SK-MEL-5 (cell line): Measurements from ENCODE around the gene KANSL1. TPM values are rescaled to one million over a fixed set of nuclear protein-coding genes. Genes with fewer than 3 reads are reported as not detected.
"Not testable (repeated sequence)": the region's sequence is repeated elsewhere in the genome, so short reads cannot be mapped to it uniquely, and the experiment has no call there.

Experiments used
- DNase-seq: peaks from one replicate; pipeline ENCODE4 v3.0.0-alpha.2; 2016; ENCODE audit warnings: low read depth, low spot score
- in situ Hi-C: cut with HindIII; loops from 2 replicates; pipeline ENCODE4 v1.10.0; 2016; ENCODE audit warnings: low sequenced_read_pairs, high pct_unique_total_duplicates, low pct_unique_long_range_greater_than_20kb
- total RNA-seq: library from RNA; depleted of rRNA; stranded (reverse); fragments of >200 nt; shearing (Covaris generic); gene quantifications from 2 replicates; pipeline ENCODE4 v1.2.3, GENCODE V29; 2014

KANSL1 gene
- total RNA-seq, 1 experiment from 2014 or later = 34.7 TPM

DNA sequence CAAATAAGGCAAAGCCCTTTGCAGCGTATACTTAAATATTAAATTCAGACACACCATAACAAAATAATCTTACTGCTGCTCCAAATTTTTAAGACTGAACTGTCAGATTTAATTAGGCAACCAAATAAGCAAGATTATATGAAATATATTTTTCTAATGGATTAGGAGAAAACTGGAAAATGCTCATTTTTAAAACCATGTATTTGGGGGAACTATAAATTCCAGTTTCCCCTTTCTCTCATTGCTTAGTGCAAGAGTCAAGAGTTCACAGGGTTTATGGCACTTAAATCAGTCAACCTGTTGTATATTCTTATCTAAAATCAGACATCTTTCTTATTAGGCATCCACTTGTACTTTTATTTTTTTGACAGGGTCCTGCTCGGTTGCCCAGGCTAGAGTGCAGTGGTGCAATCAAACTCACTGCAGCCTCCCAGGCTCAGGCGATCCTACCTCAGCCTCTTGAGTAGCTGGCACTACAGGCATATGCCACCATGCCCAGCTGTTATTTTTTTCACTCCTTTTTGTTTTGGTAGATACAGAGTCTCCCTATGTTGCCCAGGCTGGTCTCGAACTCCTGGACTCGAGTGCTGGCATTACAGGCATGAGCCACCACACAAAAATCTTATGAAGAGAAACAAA, 2.1 kb upstream of the KANSL1 start:
- no peak for DNase-seq
- in situ Hi-C loops = no loop called here

- peak; percentile 71 for DNase-seq
Measured at GRCh38 chr17:46194393-46195216, 1.4 kb upstream of the KANSL1 start.

GRCh38 chr17:46193626-46194392, 580 bp upstream of the KANSL1 start:
- peak; percentile 97 for DNase-seq
- in situ Hi-C loops = no loop called here

More at GRCh38 chr17:46194393-46195216, 1.4 kb upstream of the KANSL1 start:
- in situ Hi-C loops = no loop called here

- in situ Hi-C loops = no loop called here
- DNase-seq = peak; percentile 80
Measured at GRCh38 chr17:46192439-46193150, 634 bp downstream of the KANSL1 start.

DNA sequence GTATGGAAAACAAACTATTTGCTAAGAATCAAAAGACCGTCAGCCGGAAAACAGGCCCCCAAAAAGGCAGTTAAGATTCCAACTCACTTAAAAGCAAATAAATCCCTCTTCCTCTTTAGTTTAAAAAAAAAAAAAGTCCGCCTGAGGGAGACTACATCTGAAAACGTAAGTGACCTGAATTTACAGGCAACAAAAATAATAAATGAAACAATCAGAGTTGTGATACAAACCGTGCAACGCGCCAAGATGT, 1.1 kb downstream of the KANSL1 start:
- in situ Hi-C loops = no loop called here
- DNase-seq = no peak

DNA sequence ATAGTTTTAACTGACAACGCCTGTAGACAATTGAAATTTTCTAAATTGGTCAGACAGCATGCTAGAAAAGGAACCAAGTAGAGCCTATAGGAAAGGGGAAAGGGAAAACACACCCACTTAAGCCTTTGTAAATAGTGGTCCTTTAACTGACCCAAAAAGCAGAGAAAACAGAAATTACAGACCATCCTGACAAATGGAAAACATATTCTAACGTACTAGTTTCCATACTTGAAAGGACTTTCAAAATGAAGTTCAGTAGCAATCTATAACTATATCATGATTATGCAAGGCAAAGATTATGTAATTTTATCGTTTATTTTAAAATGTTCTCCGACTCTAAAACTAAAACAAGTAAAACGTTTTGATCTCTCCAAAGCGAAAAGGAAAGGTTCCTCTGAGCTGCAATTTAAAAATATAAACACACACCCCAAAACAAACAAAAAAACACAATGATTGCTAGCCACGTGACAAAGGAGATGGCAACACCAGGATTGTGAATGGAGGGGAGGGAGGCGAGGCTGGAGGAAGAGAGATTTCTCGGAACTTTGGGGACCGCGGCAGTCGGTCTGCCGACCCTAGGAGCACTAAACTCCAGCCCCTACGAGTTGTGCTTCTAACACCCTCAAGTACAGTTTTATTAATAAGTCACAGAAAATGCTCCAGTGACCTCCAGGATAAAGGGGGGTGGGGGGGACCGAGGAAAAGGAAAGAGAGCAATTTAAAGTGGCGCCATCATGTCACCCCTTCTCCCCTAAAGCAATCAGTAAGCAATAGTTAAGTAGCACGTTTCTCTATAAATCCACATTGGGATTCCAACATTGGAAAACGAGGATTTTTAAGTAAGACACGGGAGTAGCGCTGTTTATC, 1.7 kb downstream of the KANSL1 start:
- in situ Hi-C loops = no loop called here
- peak; percentile 52 for DNase-seq

GRCh38 chr17:46190763-46191162, 2.5 kb downstream of the KANSL1 start:
- in situ Hi-C loops = no loop called here
- no peak for DNase-seq

- in situ Hi-C loops = not testable (repeated sequence)
- peak; percentile 56 for DNase-seq
Measured at GRCh38 chr17:46186827-46187235, 6.4 kb downstream of the KANSL1 start.

GRCh38 chr17:46184696-46185095, 8.5 kb downstream of the KANSL1 start:
- no peak for DNase-seq
- in situ Hi-C loops = no loop called here

GRCh38 chr17:46183383-46183782, 9.8 kb downstream of the KANSL1 start:
- in situ Hi-C loops = not testable (repeated sequence)

GRCh38 chr17:46182961-46183360, 10.3 kb downstream of the KANSL1 start:
- no peak for DNase-seq

More at GRCh38 chr17:46183383-46183782, 9.8 kb downstream of the KANSL1 start:
- DNase-seq = not testable (repeated sequence)

DNA sequence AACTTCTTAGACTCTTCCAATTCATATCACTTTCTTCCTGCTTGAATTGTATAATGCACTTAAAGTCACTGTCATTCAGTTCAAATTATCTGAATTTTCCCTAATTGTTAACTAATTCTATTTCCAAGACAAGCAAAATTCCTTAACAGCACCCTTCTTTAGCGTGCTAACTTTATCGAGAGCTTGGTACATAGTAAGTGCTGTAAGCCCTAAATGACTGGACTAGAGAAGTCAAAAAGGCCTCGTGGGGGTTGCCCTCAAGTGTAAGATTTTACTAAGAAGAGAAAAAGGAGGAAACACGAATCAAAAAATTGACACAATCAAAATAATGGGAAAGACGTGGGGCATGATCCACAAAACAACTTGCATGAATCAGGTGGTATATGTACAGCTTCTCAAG, 11.3 kb downstream of the KANSL1 start:
- DNase-seq = no peak
- in situ Hi-C loops = no loop called here

More at GRCh38 chr17:46182961-46183360, 10.3 kb downstream of the KANSL1 start:
- in situ Hi-C loops = no loop called here

DNA sequence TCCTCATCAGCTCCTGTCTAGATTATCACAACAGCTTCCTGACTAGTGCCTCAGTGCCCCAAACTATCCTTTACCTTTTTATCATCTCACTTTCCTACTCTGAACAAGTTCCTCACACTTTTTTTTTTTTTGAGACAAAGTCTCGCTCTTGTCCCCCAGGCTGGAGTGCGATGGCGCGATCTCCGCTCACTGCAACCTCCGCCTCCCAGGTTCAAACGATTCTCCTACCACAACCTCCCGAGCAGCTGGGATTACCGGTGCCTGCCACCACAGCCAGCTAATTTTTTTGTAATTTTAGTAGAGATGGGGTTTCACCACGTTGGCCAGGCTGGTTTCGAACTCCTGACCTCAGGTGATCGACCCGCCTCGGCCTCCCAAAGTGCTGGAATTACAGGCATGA, 11.9 kb downstream of the KANSL1 start:
- DNase-seq, in situ Hi-C loops: not testable (repeated sequence)

DNA sequence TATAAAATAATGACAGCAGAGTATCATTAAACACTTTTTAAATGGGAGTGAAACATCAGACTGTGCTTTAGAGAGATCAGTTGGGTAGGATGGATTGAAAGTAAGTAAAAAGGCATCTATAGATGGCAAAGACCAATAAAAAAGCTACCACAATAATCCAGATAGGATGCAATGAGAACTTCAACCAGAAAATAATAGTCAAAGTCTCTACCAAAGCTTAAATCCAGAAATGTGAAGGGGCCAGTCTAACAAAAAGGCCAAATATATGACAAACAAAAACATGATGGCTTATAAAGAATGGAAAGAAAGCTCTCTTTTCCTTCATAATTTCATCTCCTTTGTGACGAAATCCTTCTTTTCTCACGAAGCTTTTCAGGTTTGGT, 12.3 kb downstream of the KANSL1 start:
- DNase-seq = no peak
- in situ Hi-C loops = no loop called here

DNA sequence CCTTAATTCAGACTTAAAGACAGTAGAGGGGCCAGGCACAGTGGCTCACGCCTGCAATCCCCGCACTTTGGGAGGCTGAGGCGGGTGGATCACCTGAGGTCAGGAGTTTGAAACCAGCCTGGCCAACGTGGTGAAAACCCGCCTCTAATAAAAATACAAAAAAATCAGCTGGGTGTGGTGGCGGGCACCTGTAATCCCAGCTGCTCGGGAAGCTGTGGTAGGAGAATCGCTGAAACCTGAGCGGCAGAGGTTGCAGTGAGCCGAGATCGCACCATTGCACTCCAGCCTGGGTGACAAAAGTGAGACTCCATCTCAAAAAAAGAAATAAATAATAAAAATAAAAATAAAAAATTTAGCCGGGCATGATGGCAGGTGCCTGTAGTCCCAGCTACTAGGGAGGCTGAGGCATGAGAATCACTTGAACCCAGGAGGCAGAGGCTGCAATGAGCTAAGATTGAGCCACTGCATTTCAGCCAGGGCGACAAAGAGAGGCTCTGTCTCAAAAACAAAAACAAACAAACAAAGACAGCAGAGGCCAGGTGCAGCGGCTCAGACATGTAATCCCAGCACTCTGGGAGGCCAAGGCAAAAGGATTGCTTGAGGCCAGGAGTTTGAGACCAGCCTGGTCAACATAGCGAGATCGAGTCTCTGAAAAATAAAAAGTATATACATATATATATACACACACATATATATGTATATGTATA, 12.9 kb downstream of the KANSL1 start:
- DNase-seq, in situ Hi-C loops: not testable (repeated sequence)

DNA sequence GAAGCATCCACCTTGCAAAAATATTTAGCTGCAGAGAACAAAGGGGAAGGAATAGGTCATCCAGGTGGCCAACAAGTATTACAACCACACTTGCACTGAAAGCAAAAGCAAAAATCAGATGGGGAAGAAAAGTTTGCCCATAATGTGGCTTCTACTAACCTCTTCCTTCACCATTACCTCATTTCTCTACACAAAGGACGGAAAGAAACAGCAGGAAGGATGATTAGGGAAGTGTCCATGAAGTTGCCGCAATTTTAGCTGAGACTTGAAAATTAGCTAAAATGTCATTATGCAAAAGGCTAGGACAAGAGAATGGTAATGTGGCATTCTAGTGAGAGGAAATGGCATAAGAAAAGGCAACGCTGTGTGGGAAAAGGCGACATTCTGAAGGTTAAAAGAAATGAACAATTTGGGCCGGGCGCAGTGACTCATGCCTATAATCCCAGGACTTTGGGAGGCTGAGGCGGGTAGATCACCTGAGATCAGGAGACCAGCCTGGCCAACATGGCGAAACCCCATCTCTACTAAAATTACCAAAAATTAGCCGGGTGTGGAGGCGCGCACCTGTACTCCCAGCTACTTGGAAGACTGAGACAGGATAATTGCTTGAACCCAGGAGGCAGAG, 13.7 kb downstream of the KANSL1 start:
- DNase-seq = no peak
- in situ Hi-C loops = no loop called here
